IPS-18c (cell line): ENCODE results near the gene KAZN.
A peak's percentile ranks its signal among the peaks of the same experiment; 100 is the strongest.

Experiments used
- H3K4me3 ChIP-seq: 2 replicates; pipeline ENCODE4 v1.7.0; 2013; ENCODE audit warnings: low read depth, mild to moderate bottlenecking, low read length, moderate library complexity; ENCODE audit not compliant: insufficient read depth
- H3K9me3 ChIP-seq: one replicate; pipeline ENCODE4 v1.6.1; 2013; ENCODE audit warnings: mild to moderate bottlenecking, low read length, moderate library complexity; ENCODE audit not compliant: control insufficient read depth, insufficient read depth

The KAZN gene

DNA sequence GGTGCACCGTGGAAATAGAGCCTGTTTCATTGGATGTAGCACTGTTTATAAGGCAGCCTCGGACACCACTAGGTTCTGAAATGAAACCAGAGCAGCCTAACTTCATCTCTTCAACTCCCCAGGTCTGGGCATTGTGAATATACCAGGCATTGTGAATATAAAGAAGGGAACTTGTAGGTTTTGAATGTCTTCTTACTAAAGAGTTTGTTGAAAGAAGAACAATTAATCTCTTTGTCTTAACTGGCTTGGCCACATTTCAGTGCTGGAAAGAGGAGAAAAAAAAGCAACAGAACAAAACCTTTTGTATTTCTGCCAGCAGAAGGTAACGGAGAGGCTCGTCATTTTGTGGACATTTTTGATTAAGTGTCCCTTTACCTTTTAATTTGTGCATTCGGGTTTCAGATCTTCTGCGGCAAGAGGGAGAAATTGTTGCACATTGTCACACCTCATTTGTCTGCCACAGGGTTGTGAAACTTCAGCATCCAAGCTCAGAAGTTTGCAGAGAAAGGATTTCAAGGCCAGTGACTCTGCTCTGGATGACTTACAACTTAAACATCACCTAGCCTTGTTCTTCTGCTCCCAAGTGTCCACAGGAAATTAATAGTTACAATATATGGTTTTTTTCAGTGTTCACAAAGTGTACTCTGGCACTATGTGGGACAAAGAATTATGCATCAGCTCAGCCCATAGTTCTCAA lies 158.3 kb downstream of the KAZN start:
- Histone ChIP-seq H3K4me3 (no peak overlapping the region), H3K9me3 (no peaks in the 10 kb centered on the region)

GRCh38 chr1:14757286-14757625 lies 158.8 kb downstream of the KAZN start:
- Histone ChIP-seq H3K9me3 (no peaks in the 10 kb centered on the region), H3K4me3 (no peak overlapping the region)

- H3K4me3 ChIP-seq, result peak overlapping the region; percentile 6; the same call in 1 of the 2 replicates
Observed at GRCh38 chr1:14759042-14759818, 160.7 kb downstream of the KAZN start.

GRCh38 chr1:14759843-14760242 lies 161.4 kb downstream of the KAZN start:
- Histone ChIP-seq H3K9me3 (no peaks in the 10 kb centered on the region), H3K4me3 (peak overlapping the region; percentile 6; the same call in 1 of the 2 replicates)

More at GRCh38 chr1:14759042-14759818, 160.7 kb downstream of the KAZN start:
- H3K9me3 ChIP-seq, result no peaks in the 10 kb centered on the region

GRCh38 chr1:14760780-14761179 lies 162.3 kb downstream of the KAZN start:
- no peak overlapping the region for H3K4me3 ChIP-seq
- no peaks in the 10 kb centered on the region for H3K9me3 ChIP-seq

DNA sequence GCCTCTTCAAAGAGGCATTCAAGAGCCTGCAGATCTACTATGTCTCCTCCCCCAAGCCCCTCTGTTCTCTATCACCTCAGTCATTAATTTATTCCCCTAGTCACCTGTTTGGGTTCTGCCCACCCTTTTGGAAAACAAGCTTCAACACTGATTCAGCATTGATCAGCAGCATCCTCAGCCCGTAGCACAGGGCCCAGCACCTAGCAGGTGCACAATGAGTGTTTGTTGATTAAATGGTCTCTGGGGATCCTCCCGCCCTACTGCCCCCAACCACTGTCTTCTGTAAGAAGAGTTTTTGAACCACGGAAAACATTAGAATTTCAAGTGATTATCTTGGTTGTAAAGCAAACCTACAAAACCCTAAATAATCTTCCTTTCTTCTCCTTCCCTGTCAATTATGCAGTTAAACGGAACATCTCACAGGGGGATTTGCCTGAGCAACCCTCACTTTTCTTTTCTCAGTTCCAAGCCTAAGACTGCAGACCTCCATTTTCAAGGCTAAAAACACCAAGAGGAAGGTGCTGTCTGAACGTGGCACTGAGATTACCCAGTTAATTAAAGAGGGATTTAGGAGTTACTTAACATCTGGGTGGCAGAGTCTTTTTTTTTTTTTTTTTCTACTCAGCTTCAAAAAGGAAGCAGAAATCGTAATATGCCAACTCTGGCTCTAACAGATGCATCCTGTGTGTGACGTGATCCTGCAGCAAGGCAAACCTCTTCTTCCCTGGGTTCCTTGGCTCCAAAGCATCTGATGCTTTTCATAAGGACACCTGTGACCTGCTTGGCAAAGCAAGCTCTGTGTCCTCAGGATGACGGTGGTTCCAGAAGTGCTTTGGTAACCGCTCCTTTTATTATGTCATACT lies 163.0 kb downstream of the KAZN start:
- H3K9me3 ChIP-seq, result no peaks in the 10 kb centered on the region
- H3K4me3 ChIP-seq, result no peak overlapping the region

DNA sequence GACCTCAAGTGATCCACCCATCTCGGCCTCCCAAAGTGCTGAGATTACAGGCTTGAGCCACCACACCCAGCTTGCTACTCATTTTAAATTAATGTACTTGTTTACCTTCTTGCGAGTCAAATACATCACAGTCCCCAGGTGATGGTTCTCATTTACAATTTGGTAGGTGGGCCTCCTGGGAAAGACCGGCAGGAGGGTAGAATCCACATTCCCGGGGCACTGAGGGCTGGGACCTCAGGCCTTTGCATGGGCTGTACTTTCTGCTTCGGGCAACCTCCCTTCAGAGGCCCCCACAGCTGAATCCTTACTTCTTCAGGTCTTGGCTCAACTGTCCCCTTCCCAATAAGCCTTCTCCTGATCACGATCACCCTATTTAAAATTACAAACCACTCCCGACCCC lies 165.5 kb downstream of the KAZN start:
- Histone ChIP-seq H3K9me3 (no peaks in the 10 kb centered on the region), H3K4me3 (no peak overlapping the region)

GRCh38 chr1:14765773-14766172 lies 167.3 kb downstream of the KAZN start:
- H3K4me3 ChIP-seq, result no peak overlapping the region

DNA sequence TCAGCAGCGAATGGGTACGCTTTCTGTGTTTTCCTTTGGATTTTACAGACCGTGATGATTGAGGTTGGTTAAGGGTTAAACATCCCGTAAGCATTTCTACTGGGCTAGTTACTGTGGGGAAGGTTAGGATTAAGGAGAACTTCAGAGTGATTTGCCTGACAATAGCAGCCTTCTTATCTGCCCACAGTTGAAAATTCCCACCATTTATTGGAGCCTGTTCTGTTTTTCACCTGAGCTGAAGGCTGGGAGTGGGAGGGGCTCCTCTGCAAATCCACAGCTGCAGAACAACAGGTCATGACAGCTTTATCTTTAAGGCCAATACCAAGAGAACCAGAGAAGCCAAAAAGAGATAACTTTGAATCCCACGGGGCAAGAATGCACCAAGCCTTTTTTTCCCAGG lies 168.6 kb downstream of the KAZN start:
- no peak overlapping the region for H3K4me3 ChIP-seq

More at GRCh38 chr1:14765773-14766172, 167.3 kb downstream of the KAZN start:
- H3K9me3 ChIP-seq, result no peaks in the 10 kb centered on the region

DNA sequence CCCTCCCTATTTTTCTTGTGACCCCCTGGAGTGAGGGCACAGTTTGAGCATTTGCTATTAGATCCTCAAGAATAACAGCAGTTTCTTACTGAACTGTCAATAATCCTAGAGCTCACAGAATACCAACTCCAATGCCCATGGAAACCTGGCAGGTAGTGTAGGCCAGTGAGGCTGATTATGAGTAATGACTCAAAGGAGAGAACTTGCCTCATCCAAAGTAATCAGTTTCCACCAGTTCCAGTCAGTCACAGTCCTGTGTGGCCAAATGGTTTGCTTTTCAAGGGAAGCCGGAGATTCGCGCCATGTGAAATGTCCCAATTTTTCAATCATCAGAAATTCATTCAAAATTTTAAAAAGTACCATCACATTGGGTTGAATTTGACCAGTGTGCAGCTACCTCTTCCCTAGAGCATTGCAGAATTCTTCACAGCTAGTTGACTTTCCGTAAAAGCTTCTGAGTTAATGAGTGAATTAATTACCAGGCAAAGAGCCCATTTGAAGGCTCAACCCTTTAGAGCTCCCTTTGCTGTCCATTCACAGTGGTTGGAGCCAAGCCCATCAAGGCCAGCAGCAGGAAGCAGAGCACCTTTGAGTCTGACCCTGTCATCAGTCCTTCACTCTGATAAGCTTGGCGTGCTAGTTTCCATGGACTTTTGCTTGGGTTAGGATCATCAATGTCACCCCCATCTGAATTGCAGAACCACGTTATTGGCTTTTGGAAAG lies 170.3 kb downstream of the KAZN start:
- Histone ChIP-seq H3K4me3 (no peak overlapping the region), H3K9me3 (no peaks in the 10 kb centered on the region)

More for the DNA sequence above, 168.6 kb downstream of the KAZN start:
- H3K9me3 ChIP-seq, result no peaks in the 10 kb centered on the region

DNA sequence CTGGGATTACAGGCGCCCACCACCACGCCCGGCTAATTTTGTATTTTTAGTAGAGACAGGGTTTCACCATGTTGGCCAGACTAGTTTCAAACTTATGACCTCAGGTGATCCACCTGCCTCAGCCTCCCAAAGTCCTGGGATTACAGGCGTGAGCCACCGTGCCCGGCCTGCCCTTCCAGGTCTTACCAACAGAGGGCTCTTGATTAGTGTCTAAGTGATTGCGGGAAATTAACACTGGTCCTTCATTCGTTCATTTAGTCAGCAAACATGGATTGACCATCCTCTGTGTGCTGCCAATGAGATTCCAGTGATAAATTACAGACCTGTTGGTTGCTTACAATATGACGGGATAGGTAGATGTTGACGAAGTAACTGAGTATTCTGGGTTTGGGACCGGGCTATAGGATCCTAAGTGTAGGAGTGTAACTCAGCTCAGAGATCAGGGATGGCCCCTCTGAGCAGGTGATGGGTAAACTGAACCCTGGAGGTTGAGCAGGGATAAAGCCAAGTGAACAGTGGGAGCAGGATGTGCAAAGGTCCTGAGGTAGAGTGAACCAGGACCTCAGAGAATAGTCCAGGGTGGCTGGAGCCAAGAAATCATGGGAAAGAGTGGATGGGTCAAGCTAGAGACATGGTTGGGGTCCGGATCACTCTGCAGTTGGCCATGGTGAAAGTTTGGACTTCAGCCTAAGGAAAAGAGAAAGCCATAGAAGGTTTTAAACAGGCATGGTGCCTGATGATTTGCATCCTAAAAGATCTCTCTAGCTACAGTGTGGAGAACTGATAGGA lies 171.2 kb downstream of the KAZN start:
- no peaks in the 10 kb centered on the region for H3K9me3 ChIP-seq
- no peak overlapping the region for H3K4me3 ChIP-seq

DNA sequence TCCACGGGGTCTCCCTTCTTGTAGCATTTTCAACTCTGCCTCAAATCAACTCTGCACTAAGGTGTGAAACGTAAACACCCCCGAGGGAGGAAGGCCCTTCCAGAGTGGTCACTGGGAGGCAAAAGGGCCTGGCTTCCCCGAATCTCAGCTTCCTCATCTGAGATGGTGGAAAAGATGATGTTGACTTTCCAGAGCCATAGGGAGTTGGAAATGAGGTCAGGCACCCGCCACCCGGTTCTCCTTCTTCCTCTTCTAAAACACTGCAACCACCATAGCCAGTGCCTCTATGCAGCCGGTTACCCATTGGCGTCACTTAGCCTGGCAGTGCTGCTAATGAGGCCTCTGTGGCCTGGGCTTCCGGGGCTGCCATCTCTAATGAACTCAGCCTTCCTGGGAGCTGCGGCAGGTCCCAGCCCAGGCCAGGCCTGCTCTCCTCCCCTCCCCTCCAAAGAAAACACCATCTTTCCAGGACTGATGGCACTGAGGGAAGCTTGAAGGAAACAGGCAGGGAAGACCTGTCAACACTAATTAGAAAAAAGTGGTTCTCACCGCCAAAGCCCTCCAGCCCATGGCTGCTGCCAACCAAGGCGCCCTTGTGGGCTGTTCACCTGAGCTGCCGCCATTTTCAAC lies 175.0 kb downstream of the KAZN start:
- Histone ChIP-seq H3K4me3 (no peak overlapping the region), H3K9me3 (no peaks in the 10 kb centered on the region)

- Histone ChIP-seq H3K9me3 (no peaks in the 10 kb centered on the region), H3K4me3 (no peak overlapping the region)
Observed at GRCh38 chr1:14774225-14774624, 175.7 kb downstream of the KAZN start.

DNA sequence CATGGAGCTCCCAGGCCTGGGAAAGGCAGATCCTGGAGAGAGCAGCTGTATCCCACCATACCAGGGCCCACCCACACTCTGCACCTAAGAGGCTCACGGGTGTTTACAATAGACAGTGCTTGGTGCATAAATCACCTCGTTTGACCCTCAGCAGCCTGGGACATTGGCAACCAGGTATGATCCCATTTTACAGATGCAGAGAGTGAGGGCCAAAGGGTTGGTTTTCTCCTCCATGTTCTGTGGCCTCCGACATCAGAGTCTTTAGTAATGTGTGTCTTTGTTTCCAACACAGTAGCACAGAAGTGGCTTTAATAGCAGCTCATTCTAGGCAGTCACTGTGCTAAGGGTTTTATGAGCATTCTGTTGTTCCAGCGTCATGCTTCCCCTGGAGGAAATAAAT lies 176.5 kb downstream of the KAZN start:
- Histone ChIP-seq H3K4me3 (no peak overlapping the region), H3K9me3 (no peaks in the 10 kb centered on the region)

GRCh38 chr1:14775434-14775833 lies 176.9 kb downstream of the KAZN start:
- no peak overlapping the region for H3K4me3 ChIP-seq
- no peaks in the 10 kb centered on the region for H3K9me3 ChIP-seq
